Measurements from ENCODE around the gene HECTD4.
"Not testable (repeated sequence)": the region's sequence is repeated elsewhere in the genome, so short reads cannot be mapped to it uniquely, and the experiment has no call there.

HECTD4 gene

DNA sequence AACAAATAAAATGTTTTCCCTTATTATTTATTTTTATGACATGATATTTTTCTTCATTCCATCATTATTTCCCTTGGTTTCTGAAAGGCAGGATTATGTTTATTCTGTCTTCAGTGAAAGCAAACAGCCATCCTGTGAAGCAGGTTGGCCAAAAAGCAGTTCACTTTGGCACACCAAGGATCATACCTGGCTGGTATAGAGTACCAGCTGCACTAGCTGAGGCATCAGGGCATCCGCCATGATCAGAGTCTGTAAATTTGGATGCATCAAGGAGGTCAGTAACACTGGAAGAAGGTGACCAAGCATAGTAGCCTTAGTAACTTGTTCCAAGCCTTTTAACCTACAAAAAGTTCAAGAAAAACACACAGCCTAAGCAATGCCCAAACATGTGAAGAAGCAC, 123.3 kb downstream of the HECTD4 start:
- in situ Hi-C loops (cut with MboI; ENCODE audit: low pct_unique_long_range_greater_than_20kb, low sequenced_read_pairs, unreplicated experiment) = no loop called here
- TF ChIP-seq, protein P1, sequence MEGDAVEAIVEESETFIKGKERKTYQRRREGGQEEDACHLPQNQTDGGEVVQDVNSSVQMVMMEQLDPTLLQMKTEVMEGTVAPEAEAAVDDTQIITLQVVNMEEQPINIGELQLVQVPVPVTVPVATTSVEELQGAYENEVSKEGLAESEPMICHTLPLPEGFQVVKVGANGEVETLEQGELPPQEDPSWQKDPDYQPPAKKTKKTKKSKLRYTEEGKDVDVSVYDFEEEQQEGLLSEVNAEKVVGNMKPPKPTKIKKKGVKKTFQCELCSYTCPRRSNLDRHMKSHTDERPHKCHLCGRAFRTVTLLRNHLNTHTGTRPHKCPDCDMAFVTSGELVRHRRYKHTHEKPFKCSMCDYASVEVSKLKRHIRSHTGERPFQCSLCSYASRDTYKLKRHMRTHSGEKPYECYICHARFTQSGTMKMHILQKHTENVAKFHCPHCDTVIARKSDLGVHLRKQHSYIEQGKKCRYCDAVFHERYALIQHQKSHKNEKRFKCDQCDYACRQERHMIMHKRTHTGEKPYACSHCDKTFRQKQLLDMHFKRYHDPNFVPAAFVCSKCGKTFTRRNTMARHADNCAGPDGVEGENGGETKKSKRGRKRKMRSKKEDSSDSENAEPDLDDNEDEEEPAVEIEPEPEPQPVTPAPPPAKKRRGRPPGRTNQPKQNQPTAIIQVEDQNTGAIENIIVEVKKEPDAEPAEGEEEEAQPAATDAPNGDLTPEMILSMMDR (IDR thresholded peaks at IDR 0.05; ENCODE audit: extremely low read depth, insufficient read depth, missing control alignments) = no peak
- no peak for DNase-seq (ENCODE audit: low spot score)

DNA sequence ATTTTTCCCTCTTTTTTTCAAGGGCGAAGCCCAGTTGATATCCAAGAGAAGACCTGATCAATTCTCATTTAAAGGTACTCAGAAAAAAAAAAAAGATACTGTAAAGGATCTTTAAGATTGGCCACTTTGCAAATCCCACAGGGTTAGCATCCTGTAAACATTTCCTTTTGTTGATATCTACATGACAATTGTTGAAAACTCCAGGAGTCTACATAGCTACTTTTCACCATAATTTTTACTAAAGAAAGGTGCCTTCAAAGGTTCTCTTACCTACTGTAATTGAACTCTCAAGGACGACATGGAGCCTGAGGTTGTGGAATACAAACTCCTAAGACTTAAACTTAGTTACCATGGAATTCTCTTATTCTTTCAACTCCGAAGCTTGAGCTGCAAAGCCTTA, 125.5 kb downstream of the HECTD4 start:
- DNase-seq (ENCODE audit: low spot score) = no peak
- TF ChIP-seq, protein P1 (IDR thresholded peaks at IDR 0.05; ENCODE audit: extremely low read depth, insufficient read depth, missing control alignments) = no peak

DNA sequence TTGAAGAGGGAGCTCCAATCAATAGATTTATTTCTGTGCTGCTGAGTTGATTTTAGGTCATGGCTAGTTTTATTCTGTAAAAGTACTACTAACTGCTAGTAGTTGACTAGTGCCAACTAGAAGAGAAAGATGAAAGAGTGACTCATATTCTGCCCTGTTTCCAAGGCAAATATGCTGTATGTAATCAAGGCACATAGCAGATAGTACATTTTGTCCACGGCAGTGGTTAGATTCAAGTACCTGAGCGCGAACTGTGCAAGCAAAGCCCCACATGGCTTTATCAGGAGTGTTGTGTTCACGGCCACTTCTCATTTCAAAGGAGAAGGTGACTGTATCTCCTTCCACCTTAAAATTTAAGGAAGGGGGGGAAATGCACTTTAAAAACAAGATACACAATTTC, 130.0 kb downstream of the HECTD4 start:
- no peak for DNase-seq (ENCODE audit: low spot score)
- in situ Hi-C loops (cut with MboI; ENCODE audit: low pct_unique_long_range_greater_than_20kb, low sequenced_read_pairs, unreplicated experiment) = no loop called here
- TF ChIP-seq, protein P1 (IDR thresholded peaks at IDR 0.05; ENCODE audit: extremely low read depth, insufficient read depth, missing control alignments) = no peak

More for the DNA sequence above, 125.5 kb downstream of the HECTD4 start:
- in situ Hi-C loops (cut with MboI; ENCODE audit: low pct_unique_long_range_greater_than_20kb, low sequenced_read_pairs, unreplicated experiment) = no loop called here

DNA sequence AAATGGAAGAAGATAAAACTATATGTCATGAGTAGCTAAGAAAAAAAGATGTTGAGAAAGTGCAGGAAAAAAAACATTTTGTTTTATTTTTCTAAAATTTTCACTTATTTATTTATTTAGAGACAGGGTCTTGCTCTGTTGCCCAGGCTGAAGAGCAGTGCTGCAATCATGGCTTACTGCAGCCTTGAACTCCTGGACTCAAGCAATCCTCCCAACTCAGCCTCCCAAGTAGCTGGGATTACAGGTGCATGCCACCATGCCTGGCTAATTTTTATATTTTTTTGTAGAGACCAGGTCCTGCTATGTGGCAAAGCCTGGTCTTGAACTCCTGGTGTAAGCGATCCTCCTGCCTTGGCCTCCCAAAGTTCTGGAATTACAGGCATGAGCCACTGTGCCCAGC, 137.3 kb downstream of the HECTD4 start:
- DNase-seq (ENCODE audit: low spot score); in situ Hi-C loops (cut with MboI; ENCODE audit: low pct_unique_long_range_greater_than_20kb, low sequenced_read_pairs, unreplicated experiment): not testable (repeated sequence)

DNA sequence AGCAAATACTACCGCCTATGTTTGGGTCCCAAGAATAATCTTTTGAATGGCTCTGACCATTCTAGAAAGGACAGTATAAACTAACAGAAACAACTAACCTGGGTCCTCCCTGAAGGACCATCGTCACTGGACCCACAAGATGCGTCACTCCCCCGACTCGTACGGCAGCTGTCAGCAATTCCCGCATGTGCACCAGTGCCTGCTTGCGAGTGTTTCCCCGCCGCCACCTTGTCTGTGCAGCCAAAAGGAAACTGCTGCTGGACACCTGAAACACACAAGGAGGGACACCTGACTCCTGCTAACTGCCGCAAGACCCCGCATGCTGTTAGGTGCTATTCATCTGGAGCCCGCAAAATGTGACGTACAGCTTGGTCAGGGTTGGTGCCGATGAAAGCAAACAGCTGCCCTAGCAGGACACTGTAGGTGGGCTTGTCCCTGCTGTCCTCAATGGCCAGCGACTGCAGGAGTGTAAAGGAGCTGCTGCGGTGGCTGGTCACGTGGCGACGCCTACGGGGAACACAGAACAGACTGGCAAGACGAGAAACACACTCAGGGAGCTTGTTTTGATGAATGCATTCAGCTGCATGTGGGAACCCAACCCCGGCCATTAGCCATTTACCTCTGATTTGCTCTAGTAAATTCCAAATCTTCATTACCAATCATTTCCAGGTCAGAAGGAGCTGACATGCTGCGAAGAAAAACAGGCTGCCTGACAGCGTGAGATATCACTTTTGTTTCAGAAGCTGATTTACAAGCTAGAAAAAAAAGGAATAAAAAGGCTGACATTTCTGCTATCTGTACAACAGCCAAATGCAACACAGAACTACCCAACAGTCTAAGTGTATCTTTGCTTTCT, 138.7 kb downstream of the HECTD4 start:
- no peak for DNase-seq (ENCODE audit: low spot score)
- TF ChIP-seq, protein P1 (IDR thresholded peaks at IDR 0.05; ENCODE audit: extremely low read depth, insufficient read depth, missing control alignments) = no peak
- in situ Hi-C loops (cut with MboI; ENCODE audit: low pct_unique_long_range_greater_than_20kb, low sequenced_read_pairs, unreplicated experiment) = no loop called here

DNA sequence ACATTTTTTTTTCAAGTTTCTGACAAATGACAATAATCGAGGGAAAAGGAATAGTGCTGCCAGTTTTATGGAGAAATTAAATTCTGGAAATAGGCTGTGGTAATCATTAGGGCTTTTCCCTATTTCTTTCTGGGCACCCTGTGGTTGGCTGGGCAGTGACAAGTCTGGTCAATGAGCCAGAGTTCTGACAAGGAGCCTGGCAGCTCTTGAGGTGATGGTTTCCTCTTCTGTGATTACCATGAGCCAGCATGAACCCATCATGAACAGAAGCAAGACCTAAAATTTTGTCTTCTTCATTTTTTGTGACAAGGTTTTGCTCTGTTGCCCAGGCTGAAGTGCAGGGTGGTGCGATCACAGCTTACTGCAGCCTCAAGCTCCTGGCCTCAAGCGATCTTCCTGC, 141.1 kb downstream of the HECTD4 start:
- no peak for DNase-seq (ENCODE audit: low spot score)
- in situ Hi-C loops (cut with MboI; ENCODE audit: low pct_unique_long_range_greater_than_20kb, low sequenced_read_pairs, unreplicated experiment) = no loop called here
- TF ChIP-seq, protein P1 (IDR thresholded peaks at IDR 0.05; ENCODE audit: extremely low read depth, insufficient read depth, missing control alignments) = no peak

DNA sequence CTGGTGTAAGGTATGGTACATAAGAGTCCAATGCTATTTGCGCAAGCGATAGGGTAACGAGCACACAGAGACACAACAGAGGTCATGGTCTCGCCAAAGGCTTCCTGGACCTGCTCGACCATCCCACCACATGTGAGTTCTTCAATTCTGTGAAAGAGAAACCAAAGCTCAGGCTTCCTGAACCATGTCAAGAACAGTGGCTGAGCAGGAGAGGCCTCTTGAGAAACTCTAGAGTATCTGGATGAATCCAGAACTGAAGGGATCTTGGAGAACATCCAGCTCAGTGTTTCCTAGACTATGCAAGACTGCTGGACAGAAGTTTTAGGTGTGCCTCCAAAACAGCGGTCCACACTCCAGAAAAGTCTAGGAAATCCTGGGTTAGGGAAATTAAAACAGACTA, 142.3 kb downstream of the HECTD4 start:
- DNase-seq (ENCODE audit: low spot score) = no peak
- in situ Hi-C loops (cut with MboI; ENCODE audit: low pct_unique_long_range_greater_than_20kb, low sequenced_read_pairs, unreplicated experiment) = no loop called here
- TF ChIP-seq, protein P1 (IDR thresholded peaks at IDR 0.05; ENCODE audit: extremely low read depth, insufficient read depth, missing control alignments) = no peak

Data from GM13977 (cell line).